Activated CD8-positive, alpha-beta memory T cell treated with anti-CD3 and anti-CD28 coated beads for 48 hours (primary cell): ENCODE data around the gene EVL.

Source experiments
- DNase-seq, 3 experiments: peaks; one replicate each; pipeline ENCODE4 v3.0.0-alpha.2; 2020; ENCODE audit warnings: low read depth in 2 of 3, low spot score in 2 of 3

Gene EVL

DNA sequence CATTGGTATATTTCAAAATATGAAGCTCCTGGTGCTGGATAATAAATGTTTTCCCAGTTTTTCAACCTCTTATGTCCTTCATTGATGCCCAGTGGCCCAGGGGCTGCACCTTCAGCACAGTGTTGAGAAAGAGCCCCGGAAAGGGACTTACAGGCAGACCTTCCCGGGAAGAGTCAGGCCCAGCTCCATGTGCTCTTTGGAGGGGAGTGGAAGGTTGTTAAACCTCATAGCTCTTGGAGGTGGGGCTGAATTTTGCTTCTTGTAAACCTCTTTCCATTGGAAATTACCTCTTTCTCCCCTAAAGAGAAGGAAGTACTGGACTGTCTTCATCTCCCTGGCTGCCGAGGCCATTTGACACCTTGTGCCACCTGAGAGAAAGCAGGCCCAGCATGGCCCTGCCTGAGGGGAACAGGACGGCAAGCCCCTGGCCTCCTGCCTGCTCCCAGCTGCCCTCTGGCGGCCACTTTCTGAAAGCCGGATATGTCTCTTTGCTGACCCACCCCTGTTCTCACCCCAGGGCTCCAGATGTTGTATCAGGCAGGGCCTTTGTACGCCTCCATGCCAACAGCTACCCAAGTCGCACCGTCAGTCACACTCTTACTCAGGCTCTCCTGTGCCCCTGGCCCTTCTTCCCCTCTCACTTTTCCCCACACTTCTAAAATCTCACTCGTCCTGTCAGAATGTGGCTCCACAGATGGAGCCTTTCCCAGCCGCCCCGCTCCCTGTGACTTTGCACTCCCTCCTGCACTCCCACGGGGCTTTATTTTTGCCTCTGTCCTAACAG lies 43.0 kb downstream of the EVL start:
- peak; percentile 69 to 87 (median 74) for DNase-seq

DNA sequence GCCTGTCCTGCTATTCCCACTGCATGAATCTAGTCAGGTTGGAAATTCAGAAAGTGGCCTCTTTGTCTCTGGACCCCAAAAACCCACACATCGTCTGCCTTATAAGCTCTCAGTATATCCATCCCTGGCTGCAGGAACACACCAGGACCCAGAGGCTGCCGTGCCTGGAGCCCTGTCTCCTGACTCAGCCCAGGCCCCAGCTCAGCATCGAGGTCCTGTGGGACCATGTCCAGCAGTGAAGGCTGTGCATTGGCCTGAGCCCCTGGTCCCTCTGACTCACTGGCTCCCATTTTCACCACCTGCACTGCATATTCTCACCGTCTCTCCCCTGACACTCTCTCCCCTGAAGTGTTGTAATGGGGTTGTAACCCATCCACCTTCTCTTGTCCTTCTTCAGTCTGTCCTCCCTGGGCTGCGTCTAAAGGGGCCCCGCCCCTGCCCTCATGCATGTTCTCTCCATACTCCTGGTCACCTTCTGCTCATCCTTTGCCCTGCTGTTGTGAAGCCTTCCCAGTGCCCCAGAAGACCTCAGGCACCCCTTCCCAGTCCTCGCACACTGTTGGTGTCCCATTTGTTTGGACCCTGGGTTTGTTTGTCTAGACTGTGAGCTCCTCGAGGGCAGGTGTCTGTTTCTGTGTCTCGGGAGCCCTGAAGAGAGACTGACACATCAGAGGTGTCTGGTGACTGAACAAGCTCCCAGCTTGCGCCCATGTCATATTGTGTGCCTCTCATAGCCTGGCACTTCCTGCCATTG lies 43.8 kb downstream of the EVL start:
- no peak for DNase-seq

DNA sequence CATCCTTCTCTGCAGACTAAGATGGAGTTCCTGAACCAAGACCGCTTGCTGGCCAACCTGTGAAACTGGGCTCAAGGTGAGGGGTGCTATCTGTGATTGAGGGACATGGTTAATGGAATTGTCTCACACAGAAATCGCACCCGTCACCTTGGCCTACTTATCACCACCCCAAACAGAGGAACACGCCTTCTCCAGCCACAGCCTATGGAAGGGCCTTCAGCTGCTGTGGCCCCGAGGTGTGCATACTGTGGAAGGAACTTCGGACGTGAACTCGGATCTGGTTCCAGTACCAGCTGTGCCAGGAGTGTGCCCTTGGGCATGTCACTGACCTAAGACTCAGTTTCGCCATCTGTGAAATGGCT lies 44.4 kb downstream of the EVL start:
- DNase-seq: no peak

DNA sequence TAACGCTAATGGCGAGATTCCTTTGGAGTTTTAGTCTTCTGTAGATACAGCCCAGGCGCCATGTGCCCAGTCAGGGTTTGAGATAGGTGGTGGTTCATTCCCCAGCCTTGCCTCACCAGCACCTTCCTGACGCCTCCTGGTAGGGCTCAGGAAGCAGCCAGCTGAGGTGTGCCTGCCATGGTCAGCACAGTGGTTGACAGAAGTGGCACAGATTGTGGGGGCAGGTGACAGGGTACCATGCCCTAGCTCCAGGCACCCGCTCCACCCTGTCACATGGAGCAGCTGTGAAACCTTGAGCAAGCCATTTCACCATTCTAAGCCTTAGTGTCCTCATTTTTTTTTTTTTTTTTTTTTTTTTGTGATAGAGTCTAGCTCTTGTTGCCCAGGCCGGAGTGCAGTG lies 45.6 kb downstream of the EVL start:
- DNase-seq: no peak

DNA sequence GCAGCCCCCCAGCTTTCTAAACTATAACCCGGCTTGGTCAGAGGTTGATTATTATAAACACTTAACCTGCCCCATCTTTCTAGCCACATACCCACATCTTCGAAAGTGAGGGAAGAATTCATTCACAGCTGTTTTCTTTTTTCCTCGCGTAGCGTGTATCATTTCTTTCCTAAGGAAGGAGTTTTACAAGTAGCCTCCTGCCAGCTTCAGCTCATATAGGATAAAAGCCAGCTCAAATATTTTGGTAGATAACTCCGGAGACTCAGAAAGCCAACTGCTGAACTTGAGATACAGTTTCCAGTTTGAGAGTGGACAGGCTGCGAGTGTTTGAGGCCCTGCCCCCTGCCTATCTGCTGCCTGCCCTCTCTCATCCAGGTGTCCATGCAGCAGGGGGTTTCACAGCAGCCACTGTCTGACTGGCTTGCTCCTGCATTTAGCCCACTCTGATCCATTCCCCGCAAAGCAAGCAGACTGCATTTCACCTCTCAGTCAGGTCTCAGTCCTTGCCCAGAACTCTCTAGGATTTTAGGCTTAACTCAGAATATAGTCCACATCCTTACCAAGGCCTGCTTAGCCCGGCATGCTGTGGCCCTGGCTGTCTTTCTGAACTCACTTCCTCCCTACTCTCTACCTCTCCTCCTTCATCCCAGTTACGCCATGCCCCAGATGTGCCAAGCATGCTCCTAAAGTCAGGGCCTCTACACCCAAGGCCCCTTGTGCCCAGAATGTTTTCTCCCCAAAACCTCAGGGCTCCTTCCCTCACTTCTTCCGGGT lies 46.9 kb downstream of the EVL start:
- no peak for DNase-seq

DNA sequence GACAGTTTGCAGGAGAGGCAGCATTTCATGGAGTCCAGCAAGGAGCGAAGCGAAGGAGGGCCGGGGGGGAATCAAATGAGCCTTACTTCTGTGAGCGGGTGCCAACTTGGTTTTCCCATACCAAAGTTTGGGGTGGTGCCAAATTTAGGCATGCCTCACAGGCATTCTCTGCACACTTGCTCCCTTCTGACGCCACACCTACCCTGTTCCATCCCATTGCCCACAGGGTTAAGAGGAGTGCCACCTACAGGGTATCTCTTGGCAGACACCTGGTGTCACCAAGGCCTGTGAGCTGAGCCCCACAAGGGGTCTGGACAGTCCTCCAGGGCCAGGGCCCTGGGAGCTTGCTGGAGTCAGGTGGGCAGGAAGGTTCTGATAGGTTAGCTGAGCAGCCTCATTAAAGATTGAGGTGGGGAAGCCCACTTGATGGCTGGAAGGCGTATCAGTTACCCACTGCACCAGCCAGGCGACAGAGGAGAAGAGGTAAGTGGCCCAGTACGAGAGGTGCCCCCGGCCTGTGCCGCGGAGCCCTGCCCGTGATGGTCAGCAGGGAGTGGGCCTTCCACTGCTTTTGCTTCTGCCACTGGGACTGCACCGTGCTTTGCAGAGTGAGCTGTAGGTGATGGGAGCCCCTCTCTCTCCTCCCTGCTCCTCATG lies 49.0 kb downstream of the EVL start:
- DNase-seq: no peak

DNA sequence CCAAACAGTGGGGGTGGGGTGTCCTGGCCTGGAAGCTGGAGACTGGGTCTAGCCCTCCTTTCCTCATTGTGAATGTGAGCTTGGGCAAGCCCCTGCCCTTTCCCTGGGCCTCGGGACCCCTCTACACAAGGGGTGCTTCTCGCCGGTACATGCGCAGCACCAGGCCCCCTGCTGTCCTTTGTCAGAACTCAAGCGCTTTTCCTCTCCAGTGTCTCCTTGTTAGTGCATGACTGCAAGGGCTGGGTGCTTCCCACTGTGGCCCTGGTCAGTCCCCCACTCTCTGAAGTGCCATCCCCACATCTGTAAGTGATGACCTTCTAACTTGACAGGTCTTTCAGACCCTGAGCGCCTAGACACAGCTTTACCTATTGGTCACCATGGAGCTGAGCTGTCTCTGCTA lies 50.0 kb downstream of the EVL start:
- DNase-seq: no peak

DNA sequence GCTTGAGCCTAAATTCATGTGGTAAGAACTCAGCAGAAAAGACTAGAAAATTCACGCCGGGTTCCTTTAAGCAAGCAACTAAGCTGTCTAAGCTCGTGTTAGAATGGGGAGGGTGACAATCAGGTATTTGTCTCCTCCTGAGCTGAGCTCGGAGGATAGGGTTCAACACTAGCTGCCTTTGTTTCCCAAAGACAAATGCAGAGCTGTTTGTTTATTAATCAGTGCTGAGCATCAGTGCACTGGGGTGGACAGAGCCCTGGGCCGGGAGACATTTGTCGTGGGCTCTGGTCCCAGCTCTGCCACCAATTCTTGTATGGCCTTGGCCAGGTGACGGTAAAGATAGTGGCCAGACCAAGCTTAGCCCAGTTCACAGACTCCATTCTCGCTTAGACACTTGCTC lies 50.5 kb downstream of the EVL start:
- no peak for DNase-seq

DNA sequence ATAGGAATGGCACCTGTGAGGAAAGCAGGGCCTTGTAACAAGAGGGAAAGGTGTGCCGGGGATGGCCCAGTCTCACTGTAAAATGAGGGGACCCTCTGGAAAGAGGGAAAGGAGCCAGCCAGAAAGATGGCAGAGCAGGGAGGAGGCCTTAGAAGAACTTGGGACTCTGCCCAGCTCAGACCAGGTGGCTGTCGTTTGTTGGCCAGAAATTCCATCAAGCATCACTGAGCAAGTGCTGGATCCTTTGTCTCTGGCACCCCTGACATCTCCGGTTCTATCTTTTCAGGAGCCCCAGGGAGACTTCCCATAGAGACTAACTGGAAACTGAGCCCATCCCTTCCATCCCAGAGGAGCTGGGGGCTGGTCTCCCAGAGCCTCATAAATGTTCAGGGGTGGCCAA lies 50.9 kb downstream of the EVL start:
- no peak for DNase-seq

DNA sequence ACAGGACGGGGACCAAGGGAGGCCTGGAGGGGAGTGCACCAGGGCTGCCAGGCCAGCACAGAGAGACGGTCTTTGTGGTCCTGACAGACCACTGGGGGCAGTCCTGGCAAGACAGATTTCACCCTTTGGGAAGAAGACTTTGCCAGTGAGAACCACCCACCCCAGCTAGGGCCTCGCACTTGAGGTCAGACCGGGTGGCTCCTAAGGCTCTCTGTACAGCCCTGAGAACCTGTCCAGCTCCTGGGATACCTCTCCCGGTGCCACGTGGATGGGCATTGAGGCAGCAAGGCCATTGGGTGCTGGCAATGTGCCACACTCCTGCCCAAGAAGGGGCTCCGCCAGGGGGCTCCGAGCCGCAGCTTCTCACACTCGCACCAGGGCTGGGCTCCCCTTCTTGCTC lies 51.8 kb downstream of the EVL start:
- DNase-seq: no peak

DNA sequence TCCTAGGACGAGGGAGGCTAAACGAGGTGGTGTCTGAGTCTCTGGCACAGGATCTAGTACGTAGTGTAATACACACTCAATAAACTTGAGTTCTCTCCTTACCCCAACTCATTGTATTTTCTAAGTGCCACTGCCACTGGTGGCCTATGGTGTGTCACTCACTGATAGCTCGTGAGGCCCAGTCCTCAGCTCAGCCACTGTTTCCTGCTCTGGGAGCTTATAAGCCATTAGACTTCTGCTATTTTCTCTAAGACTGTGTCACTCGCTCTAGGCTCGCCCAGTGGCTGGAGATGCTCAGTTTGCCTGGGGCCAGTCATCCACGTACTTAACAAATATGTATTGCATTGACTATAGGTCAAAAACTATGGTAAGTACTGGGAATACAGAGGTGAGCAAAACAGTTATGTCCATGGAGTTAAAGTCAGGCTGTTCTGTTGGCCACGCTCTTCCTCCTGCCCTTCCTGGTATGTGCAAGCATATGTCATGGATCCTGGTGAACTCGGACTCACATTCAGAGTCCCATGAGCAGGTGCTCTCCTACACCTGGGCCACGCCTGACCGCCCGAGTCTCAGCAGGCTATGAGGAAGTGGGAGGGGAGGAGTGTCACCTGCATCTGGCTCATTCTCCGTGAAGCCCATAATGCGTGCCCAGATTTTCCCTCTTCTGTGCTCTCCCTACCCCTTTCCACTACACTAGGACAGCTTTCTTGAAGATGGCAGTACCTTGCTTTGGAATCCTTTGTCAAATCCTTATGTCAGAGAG lies 52.6 kb downstream of the EVL start:
- DNase-seq: no peak

DNA sequence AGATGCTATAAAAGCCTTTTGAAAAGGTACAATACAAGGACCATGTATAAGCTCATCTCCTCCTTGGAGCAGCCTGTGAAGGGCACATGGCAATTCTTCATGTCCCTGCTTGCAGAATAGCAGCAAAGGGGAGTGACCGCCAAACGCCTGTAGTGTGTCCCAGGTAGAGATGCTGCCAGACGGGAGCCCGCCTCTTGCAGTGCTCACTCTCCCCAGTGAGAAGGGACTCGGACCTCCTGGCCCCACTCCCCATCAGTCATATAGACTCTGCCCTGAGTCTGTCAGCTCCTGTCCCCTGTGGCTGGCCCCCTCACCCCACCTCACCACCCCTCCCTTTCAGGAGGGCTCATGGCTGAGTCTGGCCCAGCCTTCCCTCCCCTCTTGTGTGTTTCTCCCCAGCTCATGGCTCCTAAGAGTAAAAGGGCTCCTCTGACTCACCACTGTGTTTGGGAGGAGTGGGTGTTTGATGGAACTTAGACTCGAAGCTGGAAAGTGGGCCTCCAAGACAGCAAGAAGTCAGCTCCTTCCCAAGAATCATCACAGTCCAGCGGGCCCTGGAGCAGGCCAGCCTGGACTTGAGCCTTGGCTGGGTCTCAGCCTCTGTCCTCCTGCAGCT lies 53.3 kb downstream of the EVL start:
- no peak for DNase-seq

DNA sequence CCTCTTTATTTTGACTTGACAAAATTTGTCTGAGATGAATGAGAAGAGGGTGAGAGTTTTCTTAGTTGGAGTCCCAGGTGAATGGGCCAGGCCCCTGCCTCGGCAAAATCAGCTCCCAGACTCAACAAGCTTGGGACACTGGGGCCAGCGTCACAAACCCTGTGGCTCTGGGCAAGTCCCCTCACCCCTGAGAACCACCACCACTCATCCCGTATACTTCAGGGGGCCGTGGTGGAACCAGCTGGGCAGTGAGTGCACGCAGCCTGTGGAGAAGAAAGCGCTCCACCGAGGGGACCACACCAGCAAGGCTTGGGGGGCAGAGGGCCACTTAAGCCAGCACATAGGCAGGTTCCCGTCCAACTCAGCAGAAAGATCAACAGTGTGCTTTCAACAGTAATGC lies 54.0 kb downstream of the EVL start:
- no peak for DNase-seq

DNA sequence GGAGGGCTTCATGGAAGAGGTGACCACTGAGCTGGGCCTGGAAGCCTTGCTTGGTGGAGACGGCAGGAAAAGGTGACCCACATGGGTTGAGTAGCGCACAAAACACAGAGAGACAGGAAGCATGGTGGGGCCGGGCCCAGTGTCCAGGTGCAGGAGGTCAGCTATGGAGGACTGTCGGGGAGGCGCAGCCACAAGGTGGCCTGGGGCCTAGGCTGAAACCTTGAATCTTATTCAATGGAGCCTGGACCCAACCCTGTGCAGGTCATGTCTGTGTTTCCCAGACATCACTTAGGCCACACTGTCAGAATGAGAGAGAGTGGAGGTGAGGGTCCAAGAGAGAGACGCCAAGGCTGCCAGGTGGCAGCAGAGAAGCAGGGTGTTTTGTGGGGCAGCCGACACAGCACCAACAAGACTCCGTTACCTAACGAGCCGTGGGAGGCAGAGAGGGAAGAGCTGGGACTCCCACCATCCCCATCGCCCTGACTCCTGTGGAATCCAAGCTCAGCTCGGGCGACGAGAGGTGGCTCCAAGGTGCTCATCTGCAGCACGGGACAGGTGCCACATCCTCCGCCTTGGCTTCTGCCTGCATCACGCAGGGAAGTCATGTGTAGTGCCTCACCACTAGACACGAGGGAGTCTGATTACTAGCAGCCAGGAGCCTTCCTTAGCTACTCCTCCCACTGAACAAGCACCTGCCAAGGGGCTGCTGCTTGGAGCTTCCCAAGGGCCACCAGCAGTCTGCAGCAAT lies 55.5 kb downstream of the EVL start:
- DNase-seq: no peak

DNA sequence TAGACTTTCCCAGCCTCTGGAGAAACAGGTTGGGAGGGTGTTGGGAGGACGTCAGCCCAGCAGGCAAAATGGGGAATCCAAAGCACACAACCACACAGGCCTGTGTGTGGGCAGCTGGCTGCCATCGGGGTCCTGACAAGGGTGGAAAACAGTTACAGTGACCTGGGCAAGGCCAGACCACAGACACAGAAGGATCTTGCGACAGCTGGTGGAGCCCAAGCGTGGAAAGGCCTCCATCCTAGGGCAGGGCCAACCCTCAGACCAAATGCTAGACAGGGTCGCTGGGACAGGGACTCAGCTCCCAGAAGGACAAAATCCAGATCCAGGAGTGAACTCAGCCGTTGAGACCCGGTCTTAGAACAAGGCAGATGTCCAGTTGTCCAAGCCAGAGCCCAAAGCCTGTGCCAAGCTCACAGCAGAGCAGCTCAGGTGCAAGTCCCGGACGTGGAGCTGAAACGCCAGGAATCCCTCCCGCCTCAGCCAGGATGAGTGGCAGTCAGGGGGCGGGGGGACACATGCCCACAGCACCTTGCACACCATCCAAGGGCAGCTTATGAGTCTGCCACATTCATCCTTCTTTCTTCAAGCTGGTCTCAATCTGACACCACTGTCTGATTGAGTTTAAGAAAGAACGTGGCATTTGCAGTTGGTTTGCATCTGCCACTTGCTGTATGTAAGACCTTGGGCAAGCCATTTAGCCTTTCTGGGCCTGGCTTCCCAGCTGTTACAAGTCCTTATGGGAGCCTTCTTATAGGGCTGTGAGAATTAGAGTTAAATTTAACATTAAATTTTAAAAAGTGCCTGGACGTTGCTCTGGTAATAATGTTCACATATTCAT lies 56.6 kb downstream of the EVL start:
- DNase-seq: no peak

DNA sequence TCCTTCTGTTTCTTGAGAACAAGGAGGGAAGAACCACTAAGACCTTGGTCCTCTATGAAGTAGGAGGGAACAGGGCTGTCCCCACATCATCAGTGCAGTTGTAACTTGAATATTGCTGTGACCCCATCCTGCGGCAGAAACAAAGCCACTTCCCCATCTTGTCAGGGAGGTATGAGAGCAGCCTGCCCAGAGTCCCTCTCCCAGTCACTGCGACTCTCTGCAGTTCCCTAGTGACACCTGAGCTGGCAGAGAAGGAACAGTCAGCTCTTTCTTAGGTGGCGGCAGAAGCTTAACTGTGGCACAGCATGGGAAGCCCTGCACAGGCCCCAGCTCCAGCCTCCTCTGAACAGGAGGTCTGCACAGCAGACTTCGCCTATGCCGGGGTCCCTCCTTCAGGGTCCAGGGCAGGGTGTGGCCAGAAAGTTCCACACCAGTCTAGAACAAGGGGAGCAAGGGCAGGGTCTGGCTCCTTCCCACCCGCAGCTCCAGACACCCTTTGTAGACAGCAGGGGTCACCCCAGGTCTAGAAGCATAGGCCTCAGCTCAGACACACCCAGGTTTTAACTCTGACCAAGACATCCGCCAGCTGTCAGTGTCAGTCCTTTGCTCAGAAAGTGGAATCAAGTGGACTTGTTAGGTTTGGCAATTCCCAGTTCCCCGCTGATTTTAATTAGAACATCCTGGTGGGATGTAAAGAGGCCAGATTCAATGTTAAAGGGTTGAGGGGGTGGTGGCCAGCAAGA lies 57.4 kb downstream of the EVL start:
- no peak for DNase-seq

DNA sequence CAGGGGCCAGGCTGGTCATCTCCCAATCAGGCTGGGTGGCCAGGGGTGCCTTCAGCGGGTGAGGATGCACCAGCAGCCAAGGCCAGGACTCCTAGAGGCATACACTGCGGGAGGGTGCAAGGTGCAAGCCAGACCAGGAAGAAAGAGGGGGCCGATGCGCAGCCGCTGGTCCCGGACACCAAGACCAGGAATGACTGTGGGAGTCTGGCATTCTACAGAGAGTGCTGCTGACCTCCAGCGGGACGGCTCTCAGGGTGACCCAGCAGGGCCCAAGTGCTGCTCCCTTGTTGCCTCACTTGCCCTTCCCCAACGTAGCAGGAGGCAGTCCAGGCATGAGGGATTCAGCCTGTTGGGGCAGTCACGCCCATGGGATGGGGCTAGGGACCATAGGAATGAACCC lies 58.4 kb downstream of the EVL start:
- DNase-seq: no peak

DNA sequence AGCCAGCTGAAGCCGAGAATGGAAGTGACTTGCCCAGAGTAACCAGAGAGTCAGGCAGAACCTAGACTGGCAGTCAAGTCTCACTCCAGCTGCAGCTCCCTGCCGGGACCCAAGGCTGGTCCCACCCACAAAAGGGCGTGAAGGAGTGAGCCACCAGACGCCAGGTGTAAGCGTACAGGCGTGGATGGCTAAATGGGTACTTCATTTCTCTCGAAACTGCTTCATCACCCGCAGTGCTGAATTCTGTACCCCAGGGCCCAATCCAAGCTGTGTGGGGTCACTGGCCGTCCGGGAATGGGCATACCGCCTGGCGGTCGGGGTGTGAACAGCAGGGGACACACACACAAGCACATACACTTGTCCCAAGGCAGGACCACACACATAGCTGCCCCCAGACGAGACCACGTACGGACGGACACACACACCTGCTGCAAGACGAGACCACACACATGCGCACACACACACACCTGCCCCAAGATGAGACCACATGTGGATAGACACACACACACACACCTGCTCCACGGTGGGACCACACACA lies 59.4 kb downstream of the EVL start:
- DNase-seq: no peak
